SK-N-SH treated with all-trans-retinoic acid at 6 μM for 48 hours (cell line): Measurements from ENCODE around the gene KIAA1328.

Experiments used
- CREB5 ChIP-seq: fragments of 250-450 bp; sonication (Bioruptor Pico); IDR thresholded peaks from 2 replicates; pipeline ENCODE4 v1.5.1; 2020; ENCODE audit warnings: low read depth, mild to moderate bottlenecking, moderate library complexity
- CSDC2 ChIP-seq: fragments of 250-450 bp; sonication (Bioruptor Pico); IDR thresholded peaks from 2 replicates; pipeline ENCODE4 v1.5.0; 2020; ENCODE audit warnings: mild to moderate bottlenecking, moderate library complexity
- PATZ1 ChIP-seq: fragments of 250-450 bp; sonication (Bioruptor Pico); IDR thresholded peaks from 2 replicates; pipeline ENCODE4 v1.8.0; 2020; ENCODE audit warnings: mild to moderate bottlenecking, moderate library complexity, borderline replicate concordance
- SNAI2 ChIP-seq: fragments of 250-450 bp; sonication (Bioruptor Pico); IDR thresholded peaks from 2 replicates; pipeline ENCODE4 v1.5.0; 2020; ENCODE audit warnings: mild to moderate bottlenecking, moderate library complexity
- ZFP3 ChIP-seq: fragments of 250-450 bp; sonication (Bioruptor Pico); IDR thresholded peaks from 2 replicates; pipeline ENCODE4 v1.5.0; 2020; ENCODE audit warnings: mild to moderate bottlenecking, moderate library complexity
- ZNF8 ChIP-seq: fragments of 450-650 bp; formaldehyde crosslinking; IDR thresholded peaks from 2 replicates; pipeline ENCODE4 v1.5.0; 2020; ENCODE audit warnings: mild to moderate bottlenecking, moderate library complexity

DNA sequence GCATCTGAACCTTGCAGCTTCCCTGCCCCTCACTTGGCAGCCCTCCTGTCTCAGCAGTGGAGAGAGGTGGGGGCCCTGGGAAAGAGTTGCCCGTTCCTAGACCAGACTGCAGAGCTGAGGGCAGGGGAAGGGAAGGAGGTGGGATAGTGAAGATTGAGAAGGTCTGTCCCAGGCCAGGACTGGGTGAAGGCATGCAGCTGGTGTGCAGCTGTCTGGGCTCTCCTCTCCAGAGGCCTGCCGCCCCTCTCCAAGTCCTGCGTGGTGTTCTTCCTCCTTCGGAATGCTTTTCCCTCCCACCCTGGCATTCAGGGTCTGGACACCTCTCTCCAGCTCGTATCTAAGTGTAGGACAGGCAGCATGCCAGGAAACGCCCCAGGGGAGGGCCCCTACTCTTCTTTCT lies 413.2 kb downstream of the KIAA1328 start:
- TF ChIP-seq PATZ1 = no peak
- no peak for TF ChIP-seq SNAI2 (CRISPR knock-in tag)
- no peak for TF ChIP-seq CREB5 (CRISPR knock-in tag)
- TF ChIP-seq ZFP3 (CRISPR knock-in tag) = no peak
- no peak for TF ChIP-seq CSDC2
- TF ChIP-seq ZNF8 (CRISPR knock-in tag) = no peak
